Right lobe of liver (tissue), 6 donors: ENCODE data around the gene TMEM131. TPM values are rescaled to one million over a fixed set of nuclear protein-coding genes. Genes with fewer than 3 reads are reported as not detected.

ENCODE experiments used
- ATAC-seq, 4 donors: fragments of 200-7000 bp; cut with Tn5 transposase; one replicate each; pipeline ENCODE4 v1.9.1; 2020; ENCODE audit warnings: mild to moderate bottlenecking in 4 of 4, moderate library complexity in 4 of 4
- DNase-seq, 3 donors: peaks; one replicate each; pipeline ENCODE4 v3.0.0-alpha.2; 2020
- H3K27ac ChIP-seq, 3 donors: fragments of 200-600 bp; one replicate each; pipeline ENCODE4 v1.8.0; 2022
- H3K27me3 ChIP-seq, 2 donors: fragments of 200-600 bp; one replicate each; pipeline ENCODE4 v1.8.0; 2022
- H3K36me3 ChIP-seq, 4 donors: fragments of 200-600 bp; sonication (generic) in 1 of 4; one replicate each; pipeline versions ENCODE4 v1.5.1 to v1.8.0; 2017 to 2022; ENCODE audit warnings: control low read depth in 1 of 4
- H3K4me1 ChIP-seq, 4 donors: fragments of 200-600 bp; sonication (generic) in 1 of 4; one replicate each; pipeline versions ENCODE4 v1.5.1 to v1.8.0; 2017 to 2022; ENCODE audit warnings: control low read depth in 1 of 4
- H3K4me3 ChIP-seq, 3 donors: fragments of 200-600 bp; one replicate each; pipeline ENCODE4 v1.8.0; 2022
- H3K9me3 ChIP-seq, 4 donors: fragments of 200-600 bp; sonication (generic) in 1 of 4; one replicate each; pipeline versions ENCODE4 v1.5.1 to v1.8.0; 2017 to 2022; ENCODE audit warnings: control low read depth in 1 of 4
- POLR2A ChIP-seq: fragments of 450-650 bp; IDR thresholded peaks from one replicate; pipeline ENCODE4 v1.6.1; 2017; ENCODE audit warnings: antibody characterized with exemption, mild to moderate bottlenecking
- WGBS: methylation state at CpG from one replicate; pipeline ENCODE4 v1.1.6; 2018; ENCODE audit warnings: low coverage, low lambda C conversion rate; ENCODE audit not compliant: insufficient coverage; ENCODE audit errors: missing lambda C conversion rate; 5-methylcytosine and 5-hydroxymethylcytosine counted together
- intact Hi-C, 2 donors: fragments of 100-400 bp; cut with DNase I; formaldehyde crosslinking; loops; one replicate each; pipeline versions ENCODE4 v1.11.2 to v1.14.1; 2022
- total RNA-seq, 6 experiments: library from RNA; depleted of rRNA in 2 of 6; stranded (reverse); fragments of >200 nt in 2 of 6; fragmentation: NEBNext Ultra II Directional in 3 of 6; extraction: Animal tissue kit (Norgen Biotek cat#: 25700) in 3 of 6; gene quantifications; one replicate each; pipeline versions ENCODE4 v1.1.0 to v1.2.4, GENCODE V29; 2016 to 2023
- TF ChIP-seq, protein P1 (sequence below), 4 donors: fragments of 200-600 bp in 3 of 4; fragments of 450-650 bp in 1 of 4; IDR thresholded peaks; one replicate each; pipeline versions ENCODE4 v1.5.1 to v1.8.0; 2016 to 2022; ENCODE audit warnings: antibody characterized with exemption in 4 of 4, mild to moderate bottlenecking in 2 of 4
- donor health status: DM: no; HTN: yes; CAD: no.
- donor health status: DM: no; HTN: no; CAD: no.
- donor health status: DM: no; HTN: no; CAD: no.
- donor health status: DM: no; HTN: yes; CAD: no.
- donor health status: DM: no; HTN: yes; CAD: no.

TMEM131 gene
- total RNA-seq, 6 experiments from 2014 or later, result 14.8 to 34.0 (median 17.8) TPM

DNA sequence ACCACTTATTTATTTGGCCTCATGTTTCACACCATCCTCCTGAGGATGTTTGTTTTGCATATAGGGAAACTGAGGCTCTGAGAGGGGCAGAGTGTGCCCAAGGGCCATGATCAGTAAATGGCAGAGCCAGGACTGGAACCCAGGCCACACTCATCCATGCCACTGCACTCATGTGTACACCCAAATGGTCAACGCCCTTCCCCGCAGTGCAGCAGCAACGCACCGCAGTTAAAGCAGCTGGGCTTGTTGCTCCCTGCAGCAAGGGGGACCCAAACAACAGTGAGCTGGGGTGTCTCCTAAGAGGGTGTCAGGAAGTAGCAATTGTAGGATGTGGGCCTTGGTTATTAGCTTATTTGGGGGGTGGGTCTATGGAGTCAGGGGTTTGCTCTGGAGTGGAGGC lies 245.7 kb downstream of the TMEM131 start:
- WGBS, result 90% methylated on average over 2 of the region's 4 CpGs
- H3K4me3 ChIP-seq, result no peak overlapping the region
- no peak for TF ChIP-seq POLR2A
- TF ChIP-seq, protein P1, sequence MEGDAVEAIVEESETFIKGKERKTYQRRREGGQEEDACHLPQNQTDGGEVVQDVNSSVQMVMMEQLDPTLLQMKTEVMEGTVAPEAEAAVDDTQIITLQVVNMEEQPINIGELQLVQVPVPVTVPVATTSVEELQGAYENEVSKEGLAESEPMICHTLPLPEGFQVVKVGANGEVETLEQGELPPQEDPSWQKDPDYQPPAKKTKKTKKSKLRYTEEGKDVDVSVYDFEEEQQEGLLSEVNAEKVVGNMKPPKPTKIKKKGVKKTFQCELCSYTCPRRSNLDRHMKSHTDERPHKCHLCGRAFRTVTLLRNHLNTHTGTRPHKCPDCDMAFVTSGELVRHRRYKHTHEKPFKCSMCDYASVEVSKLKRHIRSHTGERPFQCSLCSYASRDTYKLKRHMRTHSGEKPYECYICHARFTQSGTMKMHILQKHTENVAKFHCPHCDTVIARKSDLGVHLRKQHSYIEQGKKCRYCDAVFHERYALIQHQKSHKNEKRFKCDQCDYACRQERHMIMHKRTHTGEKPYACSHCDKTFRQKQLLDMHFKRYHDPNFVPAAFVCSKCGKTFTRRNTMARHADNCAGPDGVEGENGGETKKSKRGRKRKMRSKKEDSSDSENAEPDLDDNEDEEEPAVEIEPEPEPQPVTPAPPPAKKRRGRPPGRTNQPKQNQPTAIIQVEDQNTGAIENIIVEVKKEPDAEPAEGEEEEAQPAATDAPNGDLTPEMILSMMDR (IDR thresholded peaks at IDR 0.05), result no peak
- ATAC-seq, result no peak
- no peak overlapping the region for H3K27ac ChIP-seq
- DNase-seq, result no peak
- no peaks in the 10 kb centered on the region for H3K27me3 ChIP-seq
- H3K36me3 ChIP-seq, result peaks cover 0 to 6% (median 2%) of the 10 kb centered on the region in 4 donors
- no peaks in the 10 kb centered on the region for H3K9me3 ChIP-seq
- intact Hi-C loops, result no loop called here
- H3K4me1 ChIP-seq, result no peaks in the 10 kb centered on the region

DNA sequence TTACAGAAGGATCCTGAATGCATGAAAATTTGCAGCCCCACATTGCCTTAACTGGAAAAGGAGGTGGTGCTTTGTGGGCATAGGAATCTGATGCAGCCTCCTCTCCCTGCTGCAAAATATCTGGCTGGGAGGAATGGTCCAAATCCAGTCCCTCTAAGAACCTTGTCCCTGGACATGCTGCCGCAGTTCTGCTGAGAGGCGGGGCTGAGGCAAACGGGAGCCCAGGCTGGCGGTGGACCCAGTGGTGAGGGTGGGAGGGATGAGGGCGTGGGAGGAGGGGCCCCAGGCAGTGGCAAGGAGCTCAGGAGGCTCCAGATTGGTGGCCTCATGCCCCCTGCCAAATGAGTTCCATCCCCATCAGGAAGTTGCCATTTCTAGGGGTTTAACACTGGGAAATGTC lies 246.2 kb downstream of the TMEM131 start:
- Histone ChIP-seq H3K4me3 (no peak overlapping the region), H3K36me3 (peaks cover 0 to 6% (median 2%) of the 10 kb centered on the region in 4 donors), H3K27me3 (no peaks in the 10 kb centered on the region), H3K4me1 (no peaks in the 10 kb centered on the region), H3K27ac (no peak overlapping the region), H3K9me3 (no peaks in the 10 kb centered on the region)
- WGBS, result 80% methylated on average over 1 of the region's 5 CpGs
- no peak for ATAC-seq
- intact Hi-C loops, result no loop called here
- no peak for DNase-seq
- no peak for TF ChIP-seq POLR2A
- TF ChIP-seq, protein P1 (IDR thresholded peaks at IDR 0.05), result no peak

- Histone ChIP-seq H3K4me1 (no peaks in the 10 kb centered on the region), H3K9me3 (no peaks in the 10 kb centered on the region), H3K36me3 (peaks cover 0 to 4% (median under 1%) of the 10 kb centered on the region in 4 donors), H3K27me3 (no peaks in the 10 kb centered on the region), H3K4me3 (no peak overlapping the region), H3K27ac (no peak overlapping the region)
- ATAC-seq, result no peak
- no peak for DNase-seq
- WGBS, result 78% methylated on average over 3 of the region's 4 CpGs
- intact Hi-C loops, result no loop called here
- no peak for TF ChIP-seq POLR2A
- TF ChIP-seq, protein P1 (IDR thresholded peaks at IDR 0.05), result no peak
Measured at GRCh38 chr2:97747716-97748115, 248.0 kb downstream of the TMEM131 start.

DNA sequence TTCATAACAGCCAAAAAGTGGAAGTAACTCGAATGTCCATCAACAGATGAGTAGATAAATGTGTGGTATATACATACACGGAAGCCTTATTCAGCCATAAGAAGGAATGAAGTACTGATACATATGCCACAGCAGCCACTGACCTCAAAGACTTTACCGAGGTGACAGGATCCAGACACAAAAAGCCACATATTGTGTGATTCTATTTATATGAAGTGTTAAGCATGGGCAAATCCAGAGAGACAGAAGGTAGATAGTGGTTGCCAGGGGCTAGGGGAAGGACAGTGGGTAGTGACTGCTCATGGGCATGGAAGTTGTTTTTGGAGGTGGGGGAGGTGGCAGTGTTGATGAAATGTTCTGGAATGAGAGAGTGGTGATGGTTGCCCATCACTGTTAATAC lies 248.5 kb downstream of the TMEM131 start:
- intact Hi-C loops, result no loop called here
- Histone ChIP-seq H3K27ac (no peak overlapping the region), H3K9me3 (no peaks in the 10 kb centered on the region), H3K36me3 (peaks cover 0 to 4% (median 0%) of the 10 kb centered on the region in 4 donors), H3K4me1 (no peaks in the 10 kb centered on the region), H3K4me3 (no peak overlapping the region), H3K27me3 (no peaks in the 10 kb centered on the region)
- TF ChIP-seq, protein P1 (IDR thresholded peaks at IDR 0.05), result no peak
- no peak for TF ChIP-seq POLR2A
- ATAC-seq (no peak), DNase-seq (no peak)
- 72% methylated on average over 3 of the region's 3 CpGs for WGBS
